ENCODE measurements around the gene NDOR1.

DNA sequence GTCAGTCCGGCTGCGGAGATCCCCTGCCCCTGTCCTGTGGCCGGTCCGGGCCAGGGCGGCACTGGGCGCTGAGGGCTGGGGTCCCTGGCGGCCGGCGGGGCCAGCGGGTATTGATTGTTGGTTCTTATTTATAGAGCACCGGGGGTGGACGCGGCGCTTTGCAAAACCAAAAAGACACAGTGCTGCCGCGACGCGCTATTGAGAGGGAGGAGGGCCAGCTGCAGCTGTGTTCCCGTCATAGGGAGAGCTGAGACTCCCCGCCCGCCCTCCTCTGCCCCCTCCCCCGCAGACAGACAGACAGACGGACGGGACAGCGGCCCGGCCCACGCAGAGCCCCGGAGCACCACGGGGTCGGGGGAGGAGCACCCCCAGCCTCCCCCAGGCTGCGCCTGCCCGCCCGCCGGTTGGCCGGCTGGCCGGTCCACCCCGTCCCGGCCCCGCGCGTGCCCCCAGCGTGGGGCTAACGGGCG is 38.2 kb upstream of the NDOR1 start:
- TF ChIP-seq POLR2A (IDR thresholded peaks at IDR 0.05): no peak
- TF ChIP-seq, protein P1, sequence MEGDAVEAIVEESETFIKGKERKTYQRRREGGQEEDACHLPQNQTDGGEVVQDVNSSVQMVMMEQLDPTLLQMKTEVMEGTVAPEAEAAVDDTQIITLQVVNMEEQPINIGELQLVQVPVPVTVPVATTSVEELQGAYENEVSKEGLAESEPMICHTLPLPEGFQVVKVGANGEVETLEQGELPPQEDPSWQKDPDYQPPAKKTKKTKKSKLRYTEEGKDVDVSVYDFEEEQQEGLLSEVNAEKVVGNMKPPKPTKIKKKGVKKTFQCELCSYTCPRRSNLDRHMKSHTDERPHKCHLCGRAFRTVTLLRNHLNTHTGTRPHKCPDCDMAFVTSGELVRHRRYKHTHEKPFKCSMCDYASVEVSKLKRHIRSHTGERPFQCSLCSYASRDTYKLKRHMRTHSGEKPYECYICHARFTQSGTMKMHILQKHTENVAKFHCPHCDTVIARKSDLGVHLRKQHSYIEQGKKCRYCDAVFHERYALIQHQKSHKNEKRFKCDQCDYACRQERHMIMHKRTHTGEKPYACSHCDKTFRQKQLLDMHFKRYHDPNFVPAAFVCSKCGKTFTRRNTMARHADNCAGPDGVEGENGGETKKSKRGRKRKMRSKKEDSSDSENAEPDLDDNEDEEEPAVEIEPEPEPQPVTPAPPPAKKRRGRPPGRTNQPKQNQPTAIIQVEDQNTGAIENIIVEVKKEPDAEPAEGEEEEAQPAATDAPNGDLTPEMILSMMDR (IDR thresholded peaks at IDR 0.05): no peak

Measured in thyroid gland (tissue), 4 donors.